IMR-90 (cell line): ENCODE results near the gene MYOM1. TPM values are rescaled to one million over a fixed set of nuclear protein-coding genes. Genes with fewer than 3 reads are reported as not detected.

Experiments used
- ATAC-seq: fragments of 200-7000 bp; cut with Tn5 transposase; 2 replicates; pipeline ENCODE4 v1.9.1; 2020; ENCODE audit warnings: low read depth, mild to moderate bottlenecking, moderate library complexity
- BruUV-seq: library from RNA; stranded (reverse); fragments of 400-500 nt; replicated peaks from 2 replicates; lab custom pipeline; 2021; lab: Mats Ljungman, UMichigan
- CTCF ChIA-PET: fragments of 300-600 bp; formaldehyde crosslinking; extraction: SDS; loops from one replicate; lab custom pipeline; 2021; ENCODE audit warnings: antibody characterized with exemption; lab: Yijun Ruan, JAX
- POLR2A ChIA-PET: fragments of 300-600 bp; sonication (Branson Sonifier 250); formaldehyde crosslinking; loops from one replicate; lab custom pipeline; 2022; ENCODE audit warnings: antibody characterized with exemption; ENCODE audit not compliant: unreplicated experiment; lab: Charles Lee
- DNase-seq: peaks from one replicate; pipeline ENCODE4 v3.0.0; 2013
- H2AFZ ChIP-seq: replicated peaks from 2 replicates; pipeline ENCODE3; 2013; ENCODE audit warnings: low read length, mild to moderate bottlenecking; ENCODE audit not compliant: poor library complexity
- H2AK5ac ChIP-seq: 2 replicates; pipeline ENCODE4 v1.6.1; 2013; ENCODE audit warnings: low read depth, low read length, inconsistent platforms
- H2AK9ac ChIP-seq: replicated peaks from 2 replicates; pipeline ENCODE3; 2013; ENCODE audit warnings: mild to moderate bottlenecking, low read depth, low read length, moderate library complexity; ENCODE audit not compliant: poor library complexity
- H2BK120ac ChIP-seq: 2 replicates; pipeline ENCODE4 v1.6.1; 2013; ENCODE audit warnings: low read depth, low read length, inconsistent platforms
- H2BK15ac ChIP-seq: 3 replicates; pipeline ENCODE4 v1.6.1; 2013; ENCODE audit warnings: low read depth, low read length, inconsistent platforms
- H2BK20ac ChIP-seq: 2 replicates; pipeline ENCODE4 v1.6.1; 2013; ENCODE audit warnings: low read depth, mild to moderate bottlenecking, inconsistent platforms, low read length, moderate library complexity
- H2BK5ac ChIP-seq: 2 replicates; pipeline ENCODE4 v1.6.1; 2013; ENCODE audit warnings: mild to moderate bottlenecking, low read depth, low read length, inconsistent platforms; ENCODE audit not compliant: poor library complexity, severe bottlenecking
- H3K14ac ChIP-seq: replicated peaks from 2 replicates; pipeline ENCODE4 v1.6.1; 2013; ENCODE audit warnings: low read depth, low read length, inconsistent platforms
- H3K18ac ChIP-seq: 2 replicates; pipeline ENCODE4 v1.6.1; 2013; ENCODE audit warnings: low read depth, low read length, control low read depth
- H3K23ac ChIP-seq: 2 replicates; pipeline ENCODE4 v1.6.1; 2013; ENCODE audit warnings: low read depth, low read length, inconsistent platforms
- H3K27ac ChIP-seq: 2 replicates; pipeline ENCODE4 v1.5.1; 2013; ENCODE audit warnings: mild to moderate bottlenecking, control low read depth, low read length; ENCODE audit not compliant: insufficient read depth
- H3K27me3 ChIP-seq: 2 replicates; pipeline ENCODE4 v1.6.1; 2013; ENCODE audit warnings: low read length; ENCODE audit not compliant: control insufficient read depth, insufficient read depth
- H3K36me3 ChIP-seq: 2 replicates; pipeline ENCODE4 v1.6.1; 2013; ENCODE audit warnings: low read length, mixed read lengths; ENCODE audit not compliant: control insufficient read depth, insufficient read depth
- H3K4ac ChIP-seq: 2 replicates; pipeline ENCODE4 v1.6.1; 2013; ENCODE audit warnings: low read depth, low read length, inconsistent platforms
- H3K4me1 ChIP-seq: 2 replicates; pipeline ENCODE4 v1.6.1; 2013; ENCODE audit warnings: low read length, mixed read lengths; ENCODE audit not compliant: control insufficient read depth, insufficient read depth
- H3K4me2 ChIP-seq: 2 replicates; pipeline ENCODE4 v1.6.1; 2013; ENCODE audit warnings: low read depth, mild to moderate bottlenecking, control low read depth, low read length, moderate library complexity
- H3K4me3 ChIP-seq: 2 replicates; pipeline ENCODE4 v1.5.1; 2013; ENCODE audit warnings: low read depth, mild to moderate bottlenecking, control low read depth, low read length, moderate library complexity; ENCODE audit not compliant: insufficient read depth
- H3K56ac ChIP-seq: 2 replicates; pipeline ENCODE4 v1.6.1; 2013; ENCODE audit warnings: low read length, inconsistent platforms; ENCODE audit not compliant: insufficient read depth; ENCODE audit errors: extremely low read depth
- H3K79me1 ChIP-seq, 2 experiments: 2 replicates each; pipeline ENCODE4 v1.6.1; 2013; ENCODE audit warnings: low read length in 2 of 2, inconsistent platforms in 1 of 2, low read depth in 1 of 2
- H3K9ac ChIP-seq: 2 replicates; pipeline ENCODE4 v1.6.1; 2013; ENCODE audit warnings: low read depth, low read length, control low read depth
- H3K9me1 ChIP-seq: 2 replicates; pipeline ENCODE4 v1.6.1; 2013; ENCODE audit warnings: low read length, inconsistent platforms; ENCODE audit not compliant: insufficient read depth
- H3K9me3 ChIP-seq: 2 replicates; pipeline ENCODE4 v1.6.1; 2013; ENCODE audit warnings: low read length; ENCODE audit not compliant: control insufficient read depth, insufficient read depth
- H4K20me1 ChIP-seq: 2 replicates; pipeline ENCODE4 v1.6.1; 2013; ENCODE audit warnings: low read length, inconsistent platforms; ENCODE audit not compliant: insufficient read depth
- H4K5ac ChIP-seq: 2 replicates; pipeline ENCODE4 v1.6.1; 2013; ENCODE audit warnings: mild to moderate bottlenecking, low read depth, low read length, control low read depth
- H4K8ac ChIP-seq, 2 experiments: 2 replicates each; pipeline ENCODE4 v1.6.1; 2013; ENCODE audit warnings: low read depth in 2 of 2, low read length in 2 of 2, control low read depth in 1 of 2, inconsistent platforms in 1 of 2
- H4K91ac ChIP-seq: 2 replicates; pipeline ENCODE4 v1.6.1; 2013; ENCODE audit warnings: low read depth, low read length, inconsistent platforms; ENCODE audit not compliant: insufficient read depth
- CHD1 ChIP-seq: IDR thresholded peaks from 2 replicates; pipeline ENCODE4 v1.6.1; 2012; ENCODE audit warnings: low read depth, low read length, improper control_type of control experiment
- MAFK ChIP-seq: IDR thresholded peaks from 2 replicates; pipeline ENCODE4 v1.6.1; 2012; ENCODE audit warnings: low read depth, low read length, improper control_type of control experiment
- MAZ ChIP-seq: IDR thresholded peaks from 2 replicates; pipeline ENCODE4 v1.6.1; 2012; ENCODE audit warnings: low read depth, mild to moderate bottlenecking, low read length, improper control_type of control experiment, moderate library complexity, borderline replicate concordance
- NFE2L2 ChIP-seq: fragments of 150-350 bp; IDR thresholded peaks from 2 replicates; pipeline ENCODE4 v1.6.1; 2016; ENCODE audit warnings: low read depth, mild to moderate bottlenecking, low read length
- RFX5 ChIP-seq: IDR thresholded peaks from 2 replicates; pipeline ENCODE4 v1.8.0; 2012; ENCODE audit warnings: low read depth, mild to moderate bottlenecking, low read length, moderate library complexity
- WGBS, 2 experiments: methylation state at CpG; one replicate each; pipeline versions ENCODE4 v1.1.5 to v1.1.7; 2013; ENCODE audit warnings: missing lambda C conversion rate in 2 of 2; ENCODE audit not compliant: insufficient read length in 1 of 2; ENCODE audit errors: extremely low coverage in 2 of 2; 5-methylcytosine and 5-hydroxymethylcytosine counted together
- dilution Hi-C: fragments of 300-500 bp; cut with HindIII; formaldehyde crosslinking; loops from one replicate; pipeline ENCODE4 v1.14.3; 2018; ENCODE audit warnings: low sequenced_read_pairs; ENCODE audit not compliant: unreplicated experiment
- in situ Hi-C: fragments of 300-500 bp; cut with MboI; formaldehyde crosslinking; loops from 3 replicates; pipeline ENCODE4 v1.14.3; 2019; ENCODE audit warnings: low sequenced_read_pairs, inconsistent platforms, mixed read lengths
- intact Hi-C: fragments of 100-400 bp; cut with micrococcal nuclease; formaldehyde crosslinking; loops from 2 replicates; pipeline ENCODE4 v1.10.0; 2022
- polyA plus RNA-seq, 3 experiments: library from polyadenylated mRNA; depleted of rRNA; stranded (reverse); fragments of >200 nt; gene quantifications; 2 replicates each; pipeline ENCODE4 v1.2.3, GENCODE V29; 2012; ENCODE audit warnings: low replicate concordance in 1 of 3
- total RNA-seq: library from RNA; depleted of rRNA; stranded (reverse); fragments of >200 nt; gene quantifications from 2 replicates; pipeline ENCODE4 v1.2.3, GENCODE V29; 2012
- TF ChIP-seq, protein P1 (sequence below): fragments of 150-350 bp; IDR thresholded peaks from 2 replicates; pipeline ENCODE4 v1.6.1; 2016; ENCODE audit warnings: low read depth, mild to moderate bottlenecking, low read length, moderate library complexity, borderline replicate concordance

Gene MYOM1
- total and polyA plus RNA-seq, 2 of the 4 experiments (the other 2 are of a cell fraction) = under 0.01 to 0.10 TPM

- POLR2A ChIA-PET = no interaction called here
- no peak overlapping the region for H3K4ac ChIP-seq
- H4K91ac ChIP-seq = no peak overlapping the region
- ATAC-seq = no peak
- peaks cover 4% of the 10 kb centered on the region; the same call in 1 of the 2 replicates for H3K27me3 ChIP-seq
- no peak overlapping the region for H3K56ac ChIP-seq
- no peak overlapping the region for H4K8ac ChIP-seq
- H3K27ac ChIP-seq = no peak overlapping the region
- no peak overlapping the region for H3K14ac ChIP-seq
- TF ChIP-seq MAFK (no peak), NFE2L2 (no peak), RFX5 (no peak), MAZ (no peak), CHD1 (no peak)
- TF ChIP-seq, protein P1, sequence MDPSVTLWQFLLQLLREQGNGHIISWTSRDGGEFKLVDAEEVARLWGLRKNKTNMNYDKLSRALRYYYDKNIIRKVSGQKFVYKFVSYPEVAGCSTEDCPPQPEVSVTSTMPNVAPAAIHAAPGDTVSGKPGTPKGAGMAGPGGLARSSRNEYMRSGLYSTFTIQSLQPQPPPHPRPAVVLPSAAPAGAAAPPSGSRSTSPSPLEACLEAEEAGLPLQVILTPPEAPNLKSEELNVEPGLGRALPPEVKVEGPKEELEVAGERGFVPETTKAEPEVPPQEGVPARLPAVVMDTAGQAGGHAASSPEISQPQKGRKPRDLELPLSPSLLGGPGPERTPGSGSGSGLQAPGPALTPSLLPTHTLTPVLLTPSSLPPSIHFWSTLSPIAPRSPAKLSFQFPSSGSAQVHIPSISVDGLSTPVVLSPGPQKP = no peak
- no peak overlapping the region for H2BK15ac ChIP-seq
- DNase-seq = no peak
- dilution Hi-C loops = no loop called here
- no peak overlapping the region for H3K4me2 ChIP-seq
- no peak overlapping the region for H2BK5ac ChIP-seq
- H2AFZ ChIP-seq = no peak overlapping the region
- no peaks in the 10 kb centered on the region for H4K20me1 ChIP-seq
- H3K23ac ChIP-seq = no peak overlapping the region
- no peak overlapping the region for H3K9ac ChIP-seq
- H3K79me1 ChIP-seq = no peaks in the 10 kb centered on the region
- intact Hi-C loops = no loop called here
- H3K9me3 ChIP-seq = no peaks in the 10 kb centered on the region
- H3K18ac ChIP-seq = no peak overlapping the region
- WGBS, 2 experiments = 84% methylated on average over 15 of the region's 36 CpGs; no CpG with 5 or more reads in 1 of the 2 experiments
- H3K36me3 ChIP-seq = no peaks in the 10 kb centered on the region
- no peaks in the 10 kb centered on the region for H3K9me1 ChIP-seq
- in situ Hi-C loops = no loop called here
- BruUV-seq = no TSS peak
- H2AK5ac ChIP-seq = no peak overlapping the region
- H2BK120ac ChIP-seq = no peak overlapping the region
- CTCF ChIA-PET = no interaction called here
- no peaks in the 10 kb centered on the region; the same call in 1 of the 2 replicates for H3K4me1 ChIP-seq
- H2AK9ac ChIP-seq = no peak overlapping the region
- no peak overlapping the region for H3K4me3 ChIP-seq
- H2BK20ac ChIP-seq = no peak overlapping the region
- no peak overlapping the region for H4K5ac ChIP-seq
Observed at GRCh38 chr18:3214855-3215637, 4.7 kb downstream of the MYOM1 start.
